ENCODE results near the gene CFL2.
"Not testable (repeated sequence)": the region's sequence is repeated elsewhere in the genome, so short reads cannot be mapped to it uniquely, and the experiment has no call there.

The CFL2 gene

DNA sequence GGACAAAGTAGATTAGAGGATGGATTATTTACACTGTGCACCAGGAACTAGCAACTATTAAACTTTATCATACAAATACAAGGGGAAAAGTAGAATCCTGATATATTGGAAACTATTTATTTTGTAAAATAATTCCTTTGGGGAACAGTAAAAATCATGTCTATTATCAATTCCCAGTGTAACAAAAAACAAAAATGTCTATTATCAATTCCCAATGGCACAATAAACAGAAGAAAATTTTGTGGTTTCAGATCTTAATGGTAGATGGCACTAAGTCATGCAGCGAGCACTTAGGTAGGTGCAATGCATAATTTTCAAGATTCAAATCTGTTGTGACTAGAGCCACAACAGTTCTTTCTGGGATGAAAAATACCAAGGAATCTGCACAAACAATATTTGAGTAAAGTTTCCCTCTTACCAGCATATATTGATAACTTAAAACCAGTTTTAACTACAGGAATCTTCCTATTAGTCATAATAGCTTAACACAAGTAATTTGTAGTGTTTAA is 13.7 kb downstream of the CFL2 start:
- Histone ChIP-seq H3K9me3 (ENCODE audit: low read length) (no peaks in the 10 kb centered on the region), H3K36me3 (ENCODE audit: insufficient read depth, low read length) (no peaks in the 10 kb centered on the region), H3K4me1 (ENCODE audit: insufficient read depth, low read length) (no peaks in the 10 kb centered on the region), H2AFZ (ENCODE audit: low read depth, low read length) (no peak overlapping the region), H3K27me3 (ENCODE audit: insufficient read depth, low read length) (no peaks in the 10 kb centered on the region), H3K4me3 (ENCODE audit: low read length) (no peak overlapping the region)

DNA sequence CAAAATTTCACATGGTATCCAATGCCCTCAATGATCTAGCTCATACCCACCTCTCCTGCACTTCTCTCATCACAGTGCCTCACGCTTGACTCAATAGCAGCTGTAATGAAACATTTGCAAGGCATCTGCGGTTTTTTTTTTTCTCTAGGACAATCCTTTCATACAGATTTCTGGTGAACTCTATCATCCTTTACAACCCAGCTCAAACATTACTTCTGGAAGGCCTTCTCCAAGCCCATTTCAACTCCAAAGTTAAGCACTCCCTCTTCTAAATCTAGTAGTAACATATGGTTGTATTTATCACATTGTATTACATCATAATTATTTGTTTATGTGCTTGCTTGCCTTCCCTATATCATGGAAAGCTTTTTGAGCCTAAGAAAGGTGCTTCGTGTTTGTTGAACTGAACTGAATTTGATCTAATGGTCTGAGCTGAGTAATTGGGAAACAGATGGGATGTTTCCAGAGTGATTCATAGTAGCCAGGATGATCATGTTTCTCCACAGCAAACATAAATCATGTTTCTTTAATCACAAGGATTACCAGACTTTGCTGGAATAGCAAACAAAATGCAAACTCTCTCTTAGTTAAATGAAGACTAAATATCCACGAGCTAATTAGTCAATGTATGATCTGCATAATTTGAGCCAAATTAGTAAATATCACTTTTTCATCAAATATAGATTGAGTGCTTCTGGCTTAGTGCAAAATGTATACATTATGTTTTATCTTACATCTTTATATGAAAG is 14.3 kb downstream of the CFL2 start:
- Histone ChIP-seq H3K27me3 (ENCODE audit: insufficient read depth, low read length) (no peaks in the 10 kb centered on the region), H3K4me1 (ENCODE audit: insufficient read depth, low read length) (no peaks in the 10 kb centered on the region), H3K36me3 (ENCODE audit: insufficient read depth, low read length) (no peaks in the 10 kb centered on the region), H3K9me3 (ENCODE audit: low read length) (no peaks in the 10 kb centered on the region), H3K4me3 (ENCODE audit: low read length) (no peak overlapping the region), H2AFZ (ENCODE audit: low read depth, low read length) (no peak overlapping the region)

- not testable (repeated sequence) for H3K27me3 ChIP-seq (ENCODE audit: insufficient read depth, low read length); H3K4me3 ChIP-seq (ENCODE audit: low read length); H3K36me3 ChIP-seq (ENCODE audit: insufficient read depth, low read length); H2AFZ ChIP-seq (ENCODE audit: low read depth, low read length); H3K4me1 ChIP-seq (ENCODE audit: insufficient read depth, low read length); H3K9me3 ChIP-seq (ENCODE audit: low read length)
Observed at GRCh38 chr14:34694216-34694615, 20.2 kb downstream of the CFL2 start.

DNA sequence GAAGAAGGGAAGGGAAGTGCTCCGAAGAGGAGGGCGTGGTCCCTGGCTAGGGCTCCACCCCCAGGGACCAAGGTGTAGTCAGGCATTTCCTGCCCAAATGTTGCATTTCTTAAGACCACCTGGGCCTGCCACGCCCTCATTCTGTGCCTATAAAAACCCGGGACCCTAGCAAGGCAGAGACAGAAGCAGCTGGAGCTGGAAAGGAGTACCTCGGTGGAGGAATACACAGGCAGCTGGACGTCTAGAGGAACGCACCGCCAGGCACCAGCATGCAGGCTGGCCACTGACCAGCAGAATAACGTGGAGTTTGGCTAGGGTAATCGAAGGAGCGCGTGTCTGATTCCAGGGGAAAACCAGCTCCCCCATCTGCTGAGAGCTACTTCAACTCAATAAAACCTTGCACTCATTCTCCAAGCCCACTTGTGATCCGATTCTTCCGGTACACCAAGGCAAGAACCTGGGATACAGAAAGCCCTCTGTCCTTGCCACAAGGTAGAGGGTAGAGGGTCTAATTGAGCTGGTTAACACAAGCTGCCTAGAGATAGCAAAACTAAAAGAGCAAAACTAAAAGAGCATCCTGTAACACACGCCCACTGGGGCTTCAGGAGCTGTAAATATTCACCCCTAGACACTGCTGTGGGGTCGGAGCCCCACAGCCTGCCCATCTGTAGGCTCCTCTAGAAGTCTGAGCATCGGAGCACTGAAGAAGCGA is 21.0 kb downstream of the CFL2 start:
- no peaks in the 10 kb centered on the region for H3K27me3 ChIP-seq (ENCODE audit: insufficient read depth, low read length)
- H3K4me1 ChIP-seq (ENCODE audit: insufficient read depth, low read length) = no peaks in the 10 kb centered on the region
- no peak overlapping the region for H3K4me3 ChIP-seq (ENCODE audit: low read length)
- no peaks in the 10 kb centered on the region for H3K9me3 ChIP-seq (ENCODE audit: low read length)
- H2AFZ ChIP-seq (ENCODE audit: low read depth, low read length) = no peak overlapping the region
- H3K36me3 ChIP-seq (ENCODE audit: insufficient read depth, low read length) = no peaks in the 10 kb centered on the region

GRCh38 chr14:34692898-34693227 is 21.5 kb downstream of the CFL2 start:
- no peak overlapping the region for H2AFZ ChIP-seq (ENCODE audit: low read depth, low read length)
- no peak overlapping the region for H3K4me3 ChIP-seq (ENCODE audit: low read length)
- H3K9me3 ChIP-seq (ENCODE audit: low read length) = no peaks in the 10 kb centered on the region
- H3K4me1 ChIP-seq (ENCODE audit: insufficient read depth, low read length) = no peaks in the 10 kb centered on the region
- no peaks in the 10 kb centered on the region for H3K36me3 ChIP-seq (ENCODE audit: insufficient read depth, low read length)
- no peaks in the 10 kb centered on the region for H3K27me3 ChIP-seq (ENCODE audit: insufficient read depth, low read length)

DNA sequence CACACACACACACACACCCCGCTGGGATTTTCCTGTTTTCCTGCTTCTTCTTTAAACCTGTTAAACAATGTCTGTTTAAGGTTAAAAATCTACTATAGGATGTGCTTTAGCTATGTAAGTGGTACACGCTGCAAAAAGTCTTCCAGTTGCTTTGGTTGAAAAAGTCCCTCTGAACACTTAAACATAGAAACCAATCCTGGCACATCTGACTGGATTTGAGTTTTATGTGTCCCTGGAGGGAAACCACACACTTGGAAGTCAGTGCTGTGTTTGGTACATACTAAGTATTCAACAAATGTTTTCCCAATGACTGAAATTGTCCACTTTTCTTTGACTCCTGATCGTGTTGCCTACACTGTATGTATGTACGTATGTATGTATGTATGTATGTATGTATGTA is 22.0 kb downstream of the CFL2 start:
- H3K4me3 ChIP-seq (ENCODE audit: low read length) = no peak overlapping the region
- no peaks in the 10 kb centered on the region for H3K9me3 ChIP-seq (ENCODE audit: low read length)
- H2AFZ ChIP-seq (ENCODE audit: low read depth, low read length) = no peak overlapping the region
- no peaks in the 10 kb centered on the region for H3K36me3 ChIP-seq (ENCODE audit: insufficient read depth, low read length)
- no peaks in the 10 kb centered on the region for H3K27me3 ChIP-seq (ENCODE audit: insufficient read depth, low read length)
- H3K4me1 ChIP-seq (ENCODE audit: insufficient read depth, low read length) = no peaks in the 10 kb centered on the region

GRCh38 chr14:34691206-34691605 is 23.2 kb downstream of the CFL2 start:
- Histone ChIP-seq H3K4me1 (ENCODE audit: insufficient read depth, low read length) (no peaks in the 10 kb centered on the region), H3K36me3 (ENCODE audit: insufficient read depth, low read length) (no peaks in the 10 kb centered on the region)

DNA sequence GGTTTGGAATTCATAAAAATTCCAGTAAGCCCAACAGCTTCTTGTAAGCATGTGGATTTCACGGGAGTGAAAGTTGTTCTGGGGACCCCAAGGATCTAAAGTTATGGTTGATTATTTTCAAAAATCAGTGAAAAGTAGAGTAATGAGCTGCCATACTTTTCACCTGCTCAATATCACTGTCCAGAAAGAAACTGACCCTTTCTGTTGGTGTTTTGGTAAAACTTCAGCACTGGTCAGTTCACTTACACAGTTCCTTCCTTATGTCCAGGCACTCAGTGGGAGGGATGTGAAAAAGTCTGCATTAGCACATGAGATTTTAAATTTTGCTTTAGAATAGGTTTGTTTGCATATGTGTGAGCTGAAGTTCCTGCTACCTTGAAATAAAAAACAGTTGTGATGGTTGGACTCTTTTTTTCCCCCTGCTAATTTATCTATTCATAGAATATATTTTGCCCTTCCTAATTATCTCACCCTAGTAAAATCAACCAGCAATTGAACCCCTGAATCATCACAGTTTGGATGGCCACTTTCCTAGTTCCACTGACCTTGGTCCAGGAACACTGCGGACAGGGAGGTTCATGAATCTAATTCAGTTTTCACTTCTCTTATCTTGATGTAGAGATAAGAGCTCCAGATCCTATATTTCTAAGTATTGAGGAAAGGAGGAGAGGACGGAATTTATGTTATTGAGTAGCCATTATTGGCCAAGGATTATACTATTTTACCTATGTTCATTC is 25.8 kb downstream of the CFL2 start:
- H3K36me3 ChIP-seq (ENCODE audit: insufficient read depth, low read length) = no peaks in the 10 kb centered on the region
- H3K9me3 ChIP-seq (ENCODE audit: low read length) = no peaks in the 10 kb centered on the region
- H2AFZ ChIP-seq (ENCODE audit: low read depth, low read length) = no peak overlapping the region
- H3K4me1 ChIP-seq (ENCODE audit: insufficient read depth, low read length) = no peaks in the 10 kb centered on the region
- H3K27me3 ChIP-seq (ENCODE audit: insufficient read depth, low read length) = peaks cover 3% of the 10 kb centered on the region
- H3K4me3 ChIP-seq (ENCODE audit: low read length) = no peak overlapping the region

More at GRCh38 chr14:34691206-34691605, 23.2 kb downstream of the CFL2 start:
- no peak overlapping the region for H2AFZ ChIP-seq (ENCODE audit: low read depth, low read length)
- H3K4me3 ChIP-seq (ENCODE audit: low read length) = no peak overlapping the region
- no peaks in the 10 kb centered on the region for H3K27me3 ChIP-seq (ENCODE audit: insufficient read depth, low read length)
- H3K9me3 ChIP-seq (ENCODE audit: low read length) = no peaks in the 10 kb centered on the region

- Histone ChIP-seq H3K36me3 (ENCODE audit: insufficient read depth, low read length) (no peaks in the 10 kb centered on the region), H3K9me3 (ENCODE audit: low read length) (no peaks in the 10 kb centered on the region), H3K4me1 (ENCODE audit: insufficient read depth, low read length) (no peaks in the 10 kb centered on the region), H3K27me3 (ENCODE audit: insufficient read depth, low read length) (peaks cover 3% of the 10 kb centered on the region), H3K4me3 (ENCODE audit: low read length) (no peak overlapping the region), H2AFZ (ENCODE audit: low read depth, low read length) (no peak overlapping the region)
Observed at GRCh38 chr14:34685819-34686428, 28.5 kb downstream of the CFL2 start.

GRCh38 chr14:34684578-34684977 is 29.8 kb downstream of the CFL2 start:
- H3K4me1 ChIP-seq (ENCODE audit: insufficient read depth, low read length) = no peaks in the 10 kb centered on the region
- H3K9me3 ChIP-seq (ENCODE audit: low read length) = no peaks in the 10 kb centered on the region
- no peaks in the 10 kb centered on the region for H3K36me3 ChIP-seq (ENCODE audit: insufficient read depth, low read length)
- no peak overlapping the region for H2AFZ ChIP-seq (ENCODE audit: low read depth, low read length)
- no peak overlapping the region for H3K4me3 ChIP-seq (ENCODE audit: low read length)
- peaks cover 3% of the 10 kb centered on the region for H3K27me3 ChIP-seq (ENCODE audit: insufficient read depth, low read length)

DNA sequence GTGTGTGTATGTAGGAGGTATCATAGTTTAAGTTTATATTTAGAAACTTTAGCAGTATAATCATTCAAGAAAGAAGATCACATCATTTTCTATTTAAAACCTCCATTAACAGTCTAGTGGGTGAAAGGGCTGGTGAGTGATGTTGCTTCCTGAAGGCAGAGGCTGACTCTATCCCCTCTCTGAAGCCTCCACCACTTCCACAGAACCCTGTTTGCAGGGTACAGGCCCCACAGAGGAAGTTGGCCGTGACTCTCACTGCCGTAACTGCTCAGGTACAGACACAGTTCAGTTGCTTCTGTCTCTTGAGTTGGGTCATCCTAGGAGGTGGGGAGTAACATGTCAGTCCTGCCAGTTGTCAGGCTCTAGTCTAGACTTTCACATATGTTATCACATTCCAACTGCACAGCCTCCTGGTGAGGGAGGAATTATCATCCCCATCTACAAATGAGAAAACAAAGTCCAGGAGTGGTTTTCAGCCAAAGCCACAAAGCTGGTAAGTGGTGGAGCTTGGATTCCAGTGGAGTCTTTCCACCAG is 31.5 kb downstream of the CFL2 start:
- H2AFZ ChIP-seq (ENCODE audit: low read depth, low read length) = no peak overlapping the region
- H3K4me3 ChIP-seq (ENCODE audit: low read length) = no peak overlapping the region
- H3K36me3 ChIP-seq (ENCODE audit: insufficient read depth, low read length) = no peaks in the 10 kb centered on the region
- peaks cover 3% of the 10 kb centered on the region for H3K27me3 ChIP-seq (ENCODE audit: insufficient read depth, low read length)
- H3K4me1 ChIP-seq (ENCODE audit: insufficient read depth, low read length) = peaks cover 7% of the 10 kb centered on the region
- no peaks in the 10 kb centered on the region for H3K9me3 ChIP-seq (ENCODE audit: low read length)

DNA sequence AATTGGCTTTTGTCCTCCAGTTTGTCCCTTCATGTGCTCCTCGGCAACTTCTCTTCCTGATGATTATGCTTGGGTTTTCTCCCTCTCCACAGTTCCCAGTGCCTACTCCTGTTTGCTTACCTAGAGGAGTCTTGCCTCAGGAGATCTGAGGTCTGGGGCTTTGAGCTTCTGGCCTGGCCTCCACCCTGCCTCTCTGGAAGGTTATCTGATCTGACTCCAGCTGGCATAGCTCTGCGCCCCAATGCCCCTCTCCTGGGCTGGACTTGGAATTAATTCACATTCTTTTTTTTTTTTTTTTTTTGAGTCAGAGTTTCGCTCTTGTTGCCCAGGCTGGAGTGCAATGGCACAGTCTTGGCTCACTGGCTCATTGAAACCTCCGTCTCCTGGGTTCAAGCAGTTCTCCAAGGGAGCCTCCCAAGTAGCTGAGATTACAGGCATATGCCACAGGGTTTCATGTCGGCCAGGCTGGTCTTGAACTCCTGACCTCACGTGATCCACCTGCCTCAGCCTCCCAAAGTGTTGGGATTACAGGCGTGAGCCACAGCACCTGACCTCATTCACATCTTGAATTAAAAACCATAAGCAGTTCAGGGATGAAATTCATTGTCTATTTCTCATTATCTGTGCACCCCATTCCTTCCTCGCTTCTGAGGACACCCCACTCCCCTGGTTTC is 33.5 kb downstream of the CFL2 start:
- peaks cover 2% of the 10 kb centered on the region for H3K27me3 ChIP-seq (ENCODE audit: insufficient read depth, low read length)
- H3K4me1 ChIP-seq (ENCODE audit: insufficient read depth, low read length) = peaks cover 7% of the 10 kb centered on the region
- H2AFZ ChIP-seq (ENCODE audit: low read depth, low read length) = no peak overlapping the region
- no peaks in the 10 kb centered on the region for H3K36me3 ChIP-seq (ENCODE audit: insufficient read depth, low read length)
- no peak overlapping the region for H3K4me3 ChIP-seq (ENCODE audit: low read length)
- no peaks in the 10 kb centered on the region for H3K9me3 ChIP-seq (ENCODE audit: low read length)

Data from neuron (in vitro differentiated cells).